Measurements from ENCODE around the gene GNPTAB. TPM values are rescaled to one million over a fixed set of nuclear protein-coding genes. Genes with fewer than 3 reads are reported as not detected.

Gene GNPTAB
- total RNA-seq, 4 donors from 2014 or later = 26.5 to 40.8 (median 36.6) TPM

- WGBS, 2 donors = 89% methylated on average over 4 of the region's 4 CpGs
Observed at GRCh38 chr12:101749657-101750056, 81.1 kb downstream of the GNPTAB start.

GRCh38 chr12:101748907-101749306, 81.9 kb downstream of the GNPTAB start:
- peaks cover 0 to 10% of the 10 kb centered on the region in 2 donors for H3K36me3 ChIP-seq
- intact Hi-C loops (cut with DNase I) = no loop called here
- no peaks in the 10 kb centered on the region for H3K27me3 ChIP-seq
- H3K4me1 ChIP-seq = peaks cover 7 to 9% of the 10 kb centered on the region in 2 donors
- H3K27ac ChIP-seq = no peak overlapping the region
- DNase-seq = no peak
- WGBS, 2 donors = 97 to 98% methylated on average over 1 of the region's 1 CpG
- no peak overlapping the region for H3K4me3 ChIP-seq (replicated peaks in 1 of 3)
- TF ChIP-seq CTCF (IDR thresholded peaks at IDR 0.05) (no peak), POLR2A (IDR thresholded peaks at IDR 0.05) (no peak)
- H3K9me3 ChIP-seq = no peaks in the 10 kb centered on the region

More at GRCh38 chr12:101749657-101750056, 81.1 kb downstream of the GNPTAB start:
- no peak for DNase-seq
- intact Hi-C loops (cut with DNase I) = loop anchor here (10.0 kb wide), 1 partner anchor 75 kb away; no protein-coding TSS in a partner anchor
- Histone ChIP-seq H3K27me3 (no peaks in the 10 kb centered on the region), H3K27ac (no peak overlapping the region), H3K4me3 (replicated peaks in 1 of 3) (no peak overlapping the region), H3K4me1 (peaks cover 0 to 1% of the 10 kb centered on the region in 2 donors), H3K9me3 (no peaks in the 10 kb centered on the region), H3K36me3 (peaks cover 0 to 10% of the 10 kb centered on the region in 2 donors)
- TF ChIP-seq POLR2A (IDR thresholded peaks at IDR 0.05) (no peak), CTCF (IDR thresholded peaks at IDR 0.05) (no peak)

- Histone ChIP-seq H3K27me3 (no peaks in the 10 kb centered on the region), H3K4me1 (peaks cover 15 to 21% of the 10 kb centered on the region in 2 donors), H3K27ac (no peak overlapping the region), H3K4me3 (replicated peaks in 1 of 3) (no peak overlapping the region), H3K36me3 (peaks cover 0 to 10% of the 10 kb centered on the region in 2 donors), H3K9me3 (no peaks in the 10 kb centered on the region)
- DNase-seq = no peak
- TF ChIP-seq CTCF (IDR thresholded peaks at IDR 0.05) (no peak), POLR2A (IDR thresholded peaks at IDR 0.05) (no peak)
- 86 to 100% methylated on average over 1 of the region's 1 CpG for WGBS, 2 donors
- intact Hi-C loops (cut with DNase I) = no loop called here
Observed at GRCh38 chr12:101747697-101748096, 83.1 kb downstream of the GNPTAB start.

GRCh38 chr12:101746661-101747060, 84.1 kb downstream of the GNPTAB start:
- 95% methylated on average over 1 of the region's 1 CpG for whole genome bisulfite sequencing, 2 donors
- TF ChIP-seq POLR2A (IDR thresholded peaks at IDR 0.05) (no peak), CTCF (IDR thresholded peaks at IDR 0.05) (no peak)

GRCh38 chr12:101746196-101746595, 84.6 kb downstream of the GNPTAB start:
- H3K4me1 ChIP-seq = peaks cover 21 to 25% of the 10 kb centered on the region in 2 donors
- H3K9me3 ChIP-seq = no peaks in the 10 kb centered on the region
- TF ChIP-seq CTCF (IDR thresholded peaks at IDR 0.05) (no peak), POLR2A (IDR thresholded peaks at IDR 0.05) (no peak)
- no peak overlapping the region for H3K4me3 ChIP-seq (replicated peaks in 1 of 3)
- 94 to 96% methylated on average over 1 of the region's 1 CpG for whole genome bisulfite sequencing, 2 donors
- intact Hi-C loops (cut with DNase I) = no loop called here
- H3K27ac ChIP-seq = no peak overlapping the region
- no peak for DNase-seq
- no peaks in the 10 kb centered on the region for H3K27me3 ChIP-seq
- H3K36me3 ChIP-seq = peaks cover 0 to 10% of the 10 kb centered on the region in 2 donors

More at GRCh38 chr12:101746661-101747060, 84.1 kb downstream of the GNPTAB start:
- Histone ChIP-seq H3K27me3 (no peaks in the 10 kb centered on the region), H3K4me3 (replicated peaks in 1 of 3) (no peak overlapping the region), H3K9me3 (no peaks in the 10 kb centered on the region), H3K27ac (no peak overlapping the region), H3K4me1 (peaks cover 21 to 25% of the 10 kb centered on the region in 2 donors), H3K36me3 (peaks cover 0 to 10% of the 10 kb centered on the region in 2 donors)
- intact Hi-C loops (cut with DNase I) = no loop called here
- no peak for DNase-seq
